Measurements from ENCODE around the gene GIPR. TPM values are rescaled to one million over a fixed set of nuclear protein-coding genes. Genes with fewer than 3 reads are reported as not detected.
"Not testable (repeated sequence)": the region's sequence is repeated elsewhere in the genome, so short reads cannot be mapped to it uniquely, and the experiment has no call there.

Gene GIPR
- total RNA-seq, 1 donor from 2014 or later = under 0.01 TPM

- peak; percentile 65 for DNase-seq (ENCODE audit: low read depth, low spot score)
Observed at GRCh38 chr19:45645631-45646344, 22.2 kb upstream of the GIPR start.

- no peak for DNase-seq (ENCODE audit: low read depth, low spot score)
Observed at GRCh38 chr19:45646345-45646698, 21.7 kb upstream of the GIPR start.

GRCh38 chr19:45650722-45651121, 17.3 kb upstream of the GIPR start:
- DNase-seq (ENCODE audit: low read depth, low spot score) = no peak

GRCh38 chr19:45653634-45654033, 14.4 kb upstream of the GIPR start:
- no peak for DNase-seq (ENCODE audit: low read depth, low spot score)

GRCh38 chr19:45655073-45655472, 12.9 kb upstream of the GIPR start:
- DNase-seq (ENCODE audit: low read depth, low spot score) = no peak

GRCh38 chr19:45657520-45658167, 10.4 kb upstream of the GIPR start:
- no peak for DNase-seq (ENCODE audit: low read depth, low spot score)

GRCh38 chr19:45659096-45659729, 8.8 kb upstream of the GIPR start:
- no peak for DNase-seq (ENCODE audit: low read depth, low spot score)

- no peak for DNase-seq (ENCODE audit: low read depth, low spot score)
Observed at GRCh38 chr19:45660636-45661035, 7.4 kb upstream of the GIPR start.

GRCh38 chr19:45663800-45664199, 4.2 kb upstream of the GIPR start:
- no peak for DNase-seq (ENCODE audit: low read depth, low spot score)

GRCh38 chr19:45664575-45664974, 3.4 kb upstream of the GIPR start:
- no peak for DNase-seq (ENCODE audit: low read depth, low spot score)

GRCh38 chr19:45668342-45668871, 386 bp downstream of the GIPR start:
- no peak for DNase-seq (ENCODE audit: low read depth, low spot score)

- DNase-seq (ENCODE audit: low read depth, low spot score) = no peak
Observed at GRCh38 chr19:45670670-45671453, 2.8 kb downstream of the GIPR start.

GRCh38 chr19:45674946-45675345, 6.9 kb downstream of the GIPR start:
- DNase-seq (ENCODE audit: low read depth, low spot score) = no peak

GRCh38 chr19:45676851-45677263, 8.8 kb downstream of the GIPR start:
- no peak for DNase-seq (ENCODE audit: low read depth, low spot score)

GRCh38 chr19:45677351-45678230, 9.6 kb downstream of the GIPR start:
- peak; percentile 36 for DNase-seq (ENCODE audit: low read depth, low spot score)

GRCh38 chr19:45681391-45682015, 13.5 kb downstream of the GIPR start:
- DNase-seq (ENCODE audit: low read depth, low spot score) = peak; percentile 47

GRCh38 chr19:45682117-45682516, 14.1 kb downstream of the GIPR start:
- DNase-seq (ENCODE audit: low read depth, low spot score) = no peak

- no peak for DNase-seq (ENCODE audit: low read depth, low spot score)
Observed at GRCh38 chr19:45682908-45683307, 14.9 kb downstream of the GIPR start.

- not testable (repeated sequence) for DNase-seq (ENCODE audit: low read depth, low spot score)
Observed at GRCh38 chr19:45685045-45685444, 17.0 kb downstream of the GIPR start.

GRCh38 chr19:45687599-45687998, 19.6 kb downstream of the GIPR start:
- no peak for DNase-seq (ENCODE audit: low read depth, low spot score)

Data from pulmonary artery endothelial cell (primary cell).